HCT116 (cell line): Measurements from ENCODE around the gene CRTC3. TPM values are rescaled to one million over a fixed set of nuclear protein-coding genes. Genes with fewer than 3 reads are reported as not detected.

ENCODE experiments used
- ATAC-seq: fragments of 200-7000 bp; cut with Tn5 transposase; 2 replicates; pipeline ENCODE4 v1.9.1; 2020; ENCODE audit warnings: mild to moderate bottlenecking, moderate library complexity
- BruUV-seq: library from RNA; stranded (reverse); fragments of 400-500 nt; replicated peaks from 2 replicates; lab custom pipeline; 2021; lab: Mats Ljungman, UMichigan
- CTCF ChIA-PET: fragments of 300-600 bp; sonication (Branson Sonifier 250); formaldehyde crosslinking; loops from one replicate; lab custom pipeline; 2021; ENCODE audit warnings: antibody characterized with exemption; lab: Charles Lee
- POLR2A ChIA-PET: fragments of 300-600, 350-600 bp; sonication (Branson Sonifier 250); formaldehyde crosslinking; loops from one replicate; lab custom pipeline; 2021; ENCODE audit warnings: antibody characterized with exemption; lab: Charles Lee
- RAD21 ChIA-PET, 2 experiments: fragments of 300-600 bp; sonication (Branson Sonifier 250); formaldehyde crosslinking; loops; one replicate each; lab custom pipeline; 2023; ENCODE audit warnings: low total read pairs in 2 of 2; ENCODE audit not compliant: uncharacterized antibody in 2 of 2, unreplicated experiment in 2 of 2, low non-redundant PET in 1 of 2; lab: Charles Lee
- DNase-seq: peaks from one replicate; pipeline ENCODE4 v3.0.0-alpha.2; 2010; ENCODE audit warnings: low read depth, low spot score
- H2AFZ ChIP-seq: fragments of 200-600 bp; shearing (Covaris generic), sonication (generic); 2 replicates; pipeline ENCODE4 v1.6.1; 2017; ENCODE audit warnings: low read depth, mixed run types, mixed read lengths, antibody characterized with exemption, low read length; ENCODE audit not compliant: poor library complexity, severe bottlenecking
- H3K27ac ChIP-seq: 2 replicates; pipeline ENCODE4 v1.5.1; 2012; ENCODE audit warnings: low read depth, low read length
- H3K27me3 ChIP-seq: fragments of 200-600 bp; sonication (generic); 2 replicates; pipeline ENCODE4 v1.6.1; 2016; ENCODE audit warnings: mixed run types, low read length, mixed read lengths; ENCODE audit not compliant: insufficient read depth
- H3K36me3 ChIP-seq, 2 experiments: fragments of 200-500 bp in 1 of 2; fragments of 200-600 bp in 1 of 2; sonication (Bioruptor generic) in 1 of 2; sonication (generic) in 1 of 2; 2 replicates each; pipeline versions ENCODE4 v1.5.1 to v1.6.1; 2014 to 2016; ENCODE audit warnings: low read length in 2 of 2, inconsistent platforms in 1 of 2, mixed read lengths in 1 of 2, mixed run types in 1 of 2; ENCODE audit not compliant: insufficient read depth in 2 of 2, control insufficient read depth in 1 of 2
- H3K4me1 ChIP-seq, 2 experiments: fragments of 200-600 bp in 1 of 2; sonication (generic) in 1 of 2; 2 replicates each; pipeline versions ENCODE4 v1.5.1 to v1.6.1; 2012 to 2017; ENCODE audit warnings: low read length in 2 of 2, inconsistent platforms in 1 of 2, mild to moderate bottlenecking in 1 of 2, mixed read lengths in 1 of 2, mixed run types in 1 of 2, moderate library complexity in 1 of 2; ENCODE audit not compliant: insufficient read depth in 2 of 2, control insufficient read depth in 1 of 2
- H3K4me2 ChIP-seq: fragments of 200-600 bp; sonication (generic); 2 replicates; pipeline ENCODE4 v1.6.1; 2017; ENCODE audit warnings: mixed run types, low read length, mixed read lengths
- H3K4me3 ChIP-seq, 2 experiments: fragments of 200-600 bp in 1 of 2; sonication (generic) in 1 of 2; replicated peaks in 1 of 2; 2 replicates each; pipeline ENCODE4 v1.5.1; 2011 to 2016; ENCODE audit warnings: low read length in 2 of 2, control low read depth in 1 of 2, low read depth in 1 of 2, mild to moderate bottlenecking in 1 of 2, mixed read lengths in 1 of 2, mixed run types in 1 of 2
- H3K79me2 ChIP-seq: fragments of 200-600 bp; sonication (generic); 2 replicates; pipeline ENCODE4 v1.6.1; 2017; ENCODE audit warnings: mild to moderate bottlenecking, mixed run types, low read length, moderate library complexity, mixed read lengths; ENCODE audit not compliant: insufficient read depth
- H3K9ac ChIP-seq: fragments of 200-600 bp; sonication (generic); 2 replicates; pipeline ENCODE4 v1.6.1; 2016; ENCODE audit warnings: low read length, mixed read lengths
- H3K9me2 ChIP-seq: fragments of 200-600 bp; sonication (generic), shearing (Covaris generic); 2 replicates; pipeline ENCODE4 v1.6.1; 2017; ENCODE audit warnings: mixed run types, mild to moderate bottlenecking, moderate library complexity; ENCODE audit not compliant: insufficient read depth
- H3K9me3 ChIP-seq, 2 experiments: fragments of 200-500 bp in 1 of 2; fragments of 200-600 bp in 1 of 2; sonication (Bioruptor generic) in 1 of 2; sonication (generic) in 1 of 2; 2 replicates each; pipeline ENCODE4 v1.6.1; 2014 to 2017; ENCODE audit warnings: low read length in 2 of 2, mixed read lengths in 2 of 2, inconsistent platforms in 1 of 2, low read depth in 1 of 2, mild to moderate bottlenecking in 1 of 2, mixed run types in 1 of 2, moderate library complexity in 1 of 2; ENCODE audit not compliant: control insufficient read depth in 1 of 2, insufficient read depth in 1 of 2
- H4K20me1 ChIP-seq: fragments of 200-600 bp; sonication (generic), shearing (Covaris generic); 2 replicates; pipeline ENCODE4 v1.6.1; 2017; ENCODE audit warnings: mixed run types, mild to moderate bottlenecking, moderate library complexity; ENCODE audit not compliant: insufficient read depth
- CBX3 ChIP-seq: IDR thresholded peaks from 2 replicates; pipeline ENCODE4 v1.6.1; 2012; ENCODE audit warnings: low read depth
- EGR1 ChIP-seq: IDR thresholded peaks from 2 replicates; pipeline ENCODE4 v1.6.1; 2012; ENCODE audit warnings: low read depth
- ELF1 ChIP-seq: IDR thresholded peaks from 2 replicates; pipeline ENCODE4 v1.6.1; 2012; ENCODE audit warnings: low read depth, borderline replicate concordance
- EZH2 ChIP-seq: fragments of 200-600 bp; sonication (generic); IDR thresholded peaks from 2 replicates; pipeline ENCODE4 v1.6.1; 2017; ENCODE audit warnings: antibody characterized with exemption, mixed run types
- JUND ChIP-seq: IDR thresholded peaks from 2 replicates; pipeline ENCODE4 v1.6.1; 2012
- RAD21 ChIP-seq: IDR thresholded peaks from 2 replicates; pipeline ENCODE4 v1.6.1; 2012; ENCODE audit warnings: low read depth, mild to moderate bottlenecking
- SIN3A ChIP-seq: IDR thresholded peaks from 2 replicates; pipeline ENCODE4 v1.6.1; 2012; ENCODE audit warnings: low read depth
- SRF ChIP-seq: IDR thresholded peaks from 2 replicates; pipeline ENCODE4 v1.6.1; 2012; ENCODE audit warnings: low read depth
- YY1 ChIP-seq: IDR thresholded peaks from 2 replicates; pipeline ENCODE4 v1.6.1; 2011; ENCODE audit warnings: low read length, low read depth, moderate library complexity, mild to moderate bottlenecking; ENCODE audit not compliant: insufficient replicate concordance; ENCODE audit errors: extremely low read depth
- ZFX ChIP-seq: fragments of 450-650 bp; IDR thresholded peaks from 2 replicates; pipeline ENCODE4 v1.6.1; 2017
- ZNF274 ChIP-seq: fragments of 200-500 bp; sonication (Bioruptor generic); IDR thresholded peaks from 2 replicates; pipeline ENCODE4 v1.6.1; 2014; ENCODE audit warnings: mild to moderate bottlenecking, low read depth, low read length, inconsistent platforms
- intact Hi-C: fragments of 100-400 bp; cut with micrococcal nuclease; formaldehyde crosslinking; loops from 2 replicates; pipeline ENCODE4 v1.10.0; 2022
- total RNA-seq: library from RNA; stranded (reverse); gene quantifications from one replicate; pipeline ENCODE4 v1.2.1, GENCODE V29; 2021; ENCODE audit not compliant: unreplicated experiment
- TF ChIP-seq, protein P1 (sequence below): IDR thresholded peaks from 2 replicates; pipeline ENCODE4 v1.6.1; 2012
- TF ChIP-seq, protein P2 (sequence below): IDR thresholded peaks from 2 replicates; pipeline ENCODE4 v1.6.1; 2012; ENCODE audit warnings: low read depth
- TF ChIP-seq, protein P3 (sequence below): IDR thresholded peaks from 2 replicates; pipeline ENCODE4 v1.6.1; 2012
- TF ChIP-seq, protein P4 (sequence below): IDR thresholded peaks from 2 replicates; pipeline ENCODE4 v1.6.1; 2011; ENCODE audit warnings: mild to moderate bottlenecking, low read length, moderate library complexity; ENCODE audit not compliant: insufficient replicate concordance; ENCODE audit errors: extremely low read depth
- TF ChIP-seq, protein P5 (sequence below), 3 experiments: fragments of 200-600 bp in 1 of 3; sonication (generic) in 1 of 3; IDR thresholded peaks in 2 of 3; conservative IDR thresholded peaks in 1 of 3; 2 replicates each; pipeline ENCODE4 v1.5.1; 2012 to 2017; ENCODE audit warnings: low read depth in 2 of 3, low read length in 2 of 3, antibody characterized with exemption in 1 of 3, borderline replicate concordance in 1 of 3, control low read depth in 1 of 3, mild to moderate bottlenecking in 1 of 3, mixed read lengths in 1 of 3, mixed run types in 1 of 3, moderate library complexity in 1 of 3; ENCODE audit not compliant: insufficient read depth in 1 of 3

The CRTC3 gene
- total RNA-seq, 1 experiment from 2014 or later = 20.7 TPM

DNA sequence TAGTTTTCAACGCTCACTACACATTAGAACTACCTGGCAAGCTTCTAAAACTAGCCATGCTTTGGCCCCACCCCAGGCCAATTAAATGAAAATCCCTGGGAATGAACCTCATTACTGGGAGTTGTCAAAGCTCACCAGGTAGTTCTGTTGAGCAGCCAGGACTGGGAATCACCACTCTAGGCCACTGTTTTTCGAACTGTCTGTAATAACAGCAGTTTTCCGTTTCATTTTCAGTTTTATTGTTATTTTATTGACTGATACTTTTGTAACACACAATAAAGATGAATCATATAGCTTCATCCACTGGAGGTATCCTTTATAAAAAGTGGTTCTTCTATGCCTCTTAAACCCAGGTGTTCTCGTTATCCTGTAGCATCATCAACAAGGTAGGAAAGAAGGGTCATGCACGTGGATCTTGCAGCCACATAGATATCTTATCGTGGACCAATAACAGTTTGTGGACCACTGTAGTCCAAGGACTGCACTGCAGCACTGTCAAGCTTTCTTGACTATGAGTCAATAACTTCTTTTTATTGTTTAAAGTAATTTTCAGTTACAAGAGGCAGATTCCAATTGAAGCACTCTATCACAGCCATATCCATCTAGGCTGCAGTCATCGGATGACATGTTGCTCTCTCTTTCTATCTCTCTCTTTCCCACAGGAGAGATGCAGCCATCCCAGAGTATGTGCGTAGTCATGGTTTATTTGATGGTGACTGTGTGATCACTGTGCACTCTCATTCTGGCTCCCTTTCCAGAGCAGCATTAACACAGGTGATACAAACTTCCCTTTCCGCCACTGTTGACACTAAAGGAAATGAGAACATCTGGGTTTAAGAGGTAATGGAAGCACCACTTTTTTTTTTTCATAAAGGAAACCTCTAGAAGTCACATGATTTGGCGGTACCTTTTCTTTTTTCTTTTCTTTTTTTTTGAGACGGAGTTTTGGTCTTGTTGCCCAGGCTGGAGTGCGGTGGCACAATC lies 148.4 kb downstream of the CRTC3 start:
- TF ChIP-seq YY1 (no peak), SIN3A (no peak), ELF1 (no peak), ZFX (no peak), RAD21 (no peak), EGR1 (no peak), EZH2 (no peak), CBX3 (no peak), ZNF274 (no peak), JUND (no peak), SRF (no peak)
- TF ChIP-seq, protein P1, sequence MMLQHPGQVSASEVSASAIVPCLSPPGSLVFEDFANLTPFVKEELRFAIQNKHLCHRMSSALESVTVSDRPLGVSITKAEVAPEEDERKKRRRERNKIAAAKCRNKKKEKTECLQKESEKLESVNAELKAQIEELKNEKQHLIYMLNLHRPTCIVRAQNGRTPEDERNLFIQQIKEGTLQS = no peak
- TF ChIP-seq, protein P2, sequence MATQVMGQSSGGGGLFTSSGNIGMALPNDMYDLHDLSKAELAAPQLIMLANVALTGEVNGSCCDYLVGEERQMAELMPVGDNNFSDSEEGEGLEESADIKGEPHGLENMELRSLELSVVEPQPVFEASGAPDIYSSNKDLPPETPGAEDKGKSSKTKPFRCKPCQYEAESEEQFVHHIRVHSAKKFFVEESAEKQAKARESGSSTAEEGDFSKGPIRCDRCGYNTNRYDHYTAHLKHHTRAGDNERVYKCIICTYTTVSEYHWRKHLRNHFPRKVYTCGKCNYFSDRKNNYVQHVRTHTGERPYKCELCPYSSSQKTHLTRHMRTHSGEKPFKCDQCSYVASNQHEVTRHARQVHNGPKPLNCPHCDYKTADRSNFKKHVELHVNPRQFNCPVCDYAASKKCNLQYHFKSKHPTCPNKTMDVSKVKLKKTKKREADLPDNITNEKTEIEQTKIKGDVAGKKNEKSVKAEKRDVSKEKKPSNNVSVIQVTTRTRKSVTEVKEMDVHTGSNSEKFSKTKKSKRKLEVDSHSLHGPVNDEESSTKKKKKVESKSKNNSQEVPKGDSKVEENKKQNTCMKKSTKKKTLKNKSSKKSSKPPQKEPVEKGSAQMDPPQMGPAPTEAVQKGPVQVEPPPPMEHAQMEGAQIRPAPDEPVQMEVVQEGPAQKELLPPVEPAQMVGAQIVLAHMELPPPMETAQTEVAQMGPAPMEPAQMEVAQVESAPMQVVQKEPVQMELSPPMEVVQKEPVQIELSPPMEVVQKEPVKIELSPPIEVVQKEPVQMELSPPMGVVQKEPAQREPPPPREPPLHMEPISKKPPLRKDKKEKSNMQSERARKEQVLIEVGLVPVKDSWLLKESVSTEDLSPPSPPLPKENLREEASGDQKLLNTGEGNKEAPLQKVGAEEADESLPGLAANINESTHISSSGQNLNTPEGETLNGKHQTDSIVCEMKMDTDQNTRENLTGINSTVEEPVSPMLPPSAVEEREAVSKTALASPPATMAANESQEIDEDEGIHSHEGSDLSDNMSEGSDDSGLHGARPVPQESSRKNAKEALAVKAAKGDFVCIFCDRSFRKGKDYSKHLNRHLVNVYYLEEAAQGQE = no peak
- TF ChIP-seq, protein P3, sequence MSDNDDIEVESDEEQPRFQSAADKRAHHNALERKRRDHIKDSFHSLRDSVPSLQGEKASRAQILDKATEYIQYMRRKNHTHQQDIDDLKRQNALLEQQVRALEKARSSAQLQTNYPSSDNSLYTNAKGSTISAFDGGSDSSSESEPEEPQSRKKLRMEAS = no peak
- TF ChIP-seq, protein P4, sequence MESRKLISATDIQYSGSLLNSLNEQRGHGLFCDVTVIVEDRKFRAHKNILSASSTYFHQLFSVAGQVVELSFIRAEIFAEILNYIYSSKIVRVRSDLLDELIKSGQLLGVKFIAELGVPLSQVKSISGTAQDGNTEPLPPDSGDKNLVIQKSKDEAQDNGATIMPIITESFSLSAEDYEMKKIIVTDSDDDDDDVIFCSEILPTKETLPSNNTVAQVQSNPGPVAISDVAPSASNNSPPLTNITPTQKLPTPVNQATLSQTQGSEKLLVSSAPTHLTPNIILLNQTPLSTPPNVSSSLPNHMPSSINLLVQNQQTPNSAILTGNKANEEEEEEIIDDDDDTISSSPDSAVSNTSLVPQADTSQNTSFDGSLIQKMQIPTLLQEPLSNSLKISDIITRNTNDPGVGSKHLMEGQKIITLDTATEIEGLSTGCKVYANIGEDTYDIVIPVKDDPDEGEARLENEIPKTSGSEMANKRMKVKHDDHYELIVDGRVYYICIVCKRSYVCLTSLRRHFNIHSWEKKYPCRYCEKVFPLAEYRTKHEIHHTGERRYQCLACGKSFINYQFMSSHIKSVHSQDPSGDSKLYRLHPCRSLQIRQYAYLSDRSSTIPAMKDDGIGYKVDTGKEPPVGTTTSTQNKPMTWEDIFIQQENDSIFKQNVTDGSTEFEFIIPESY = no peak
- TF ChIP-seq, protein P5, sequence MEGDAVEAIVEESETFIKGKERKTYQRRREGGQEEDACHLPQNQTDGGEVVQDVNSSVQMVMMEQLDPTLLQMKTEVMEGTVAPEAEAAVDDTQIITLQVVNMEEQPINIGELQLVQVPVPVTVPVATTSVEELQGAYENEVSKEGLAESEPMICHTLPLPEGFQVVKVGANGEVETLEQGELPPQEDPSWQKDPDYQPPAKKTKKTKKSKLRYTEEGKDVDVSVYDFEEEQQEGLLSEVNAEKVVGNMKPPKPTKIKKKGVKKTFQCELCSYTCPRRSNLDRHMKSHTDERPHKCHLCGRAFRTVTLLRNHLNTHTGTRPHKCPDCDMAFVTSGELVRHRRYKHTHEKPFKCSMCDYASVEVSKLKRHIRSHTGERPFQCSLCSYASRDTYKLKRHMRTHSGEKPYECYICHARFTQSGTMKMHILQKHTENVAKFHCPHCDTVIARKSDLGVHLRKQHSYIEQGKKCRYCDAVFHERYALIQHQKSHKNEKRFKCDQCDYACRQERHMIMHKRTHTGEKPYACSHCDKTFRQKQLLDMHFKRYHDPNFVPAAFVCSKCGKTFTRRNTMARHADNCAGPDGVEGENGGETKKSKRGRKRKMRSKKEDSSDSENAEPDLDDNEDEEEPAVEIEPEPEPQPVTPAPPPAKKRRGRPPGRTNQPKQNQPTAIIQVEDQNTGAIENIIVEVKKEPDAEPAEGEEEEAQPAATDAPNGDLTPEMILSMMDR (IDR thresholded peaks at IDR 0.05 in 2 of 3, conservative IDR thresholded peaks at IDR 0.05 in 1 of 3; ENCODE audit: borderline replicate concordance in 1 of 3, insufficient read depth in 1 of 3, low read depth in 2 of 3, low read length in 2 of 3) = no peak
- H3K9me2 ChIP-seq = no peaks in the 10 kb centered on the region
- H3K4me1 ChIP-seq = peaks cover 0 to 13% of the 10 kb centered on the region in 2 experiments; a peak in 1 of 4 replicates
- no peaks in the 10 kb centered on the region for H3K27me3 ChIP-seq
- no peak for ATAC-seq
- H3K4me2 ChIP-seq = no peak overlapping the region
- ChIA-PET POLR2A (no interaction called here), CTCF (no interaction called here), RAD21 (no interaction called here)
- H3K4me3 ChIP-seq = no peak overlapping the region
- no peaks in the 10 kb centered on the region for H3K9me3 ChIP-seq
- H4K20me1 ChIP-seq = no peaks in the 10 kb centered on the region
- H3K36me3 ChIP-seq = no peaks in the 10 kb centered on the region
- intact Hi-C loops = no loop called here
- H2AFZ ChIP-seq = no peak overlapping the region
- no peak overlapping the region for H3K9ac ChIP-seq
- no peaks in the 10 kb centered on the region for H3K79me2 ChIP-seq
- no peak overlapping the region for H3K27ac ChIP-seq
- DNase-seq = no peak
- no TSS peak for BruUV-seq
